ENCODE data around the gene WWOX.

DNA sequence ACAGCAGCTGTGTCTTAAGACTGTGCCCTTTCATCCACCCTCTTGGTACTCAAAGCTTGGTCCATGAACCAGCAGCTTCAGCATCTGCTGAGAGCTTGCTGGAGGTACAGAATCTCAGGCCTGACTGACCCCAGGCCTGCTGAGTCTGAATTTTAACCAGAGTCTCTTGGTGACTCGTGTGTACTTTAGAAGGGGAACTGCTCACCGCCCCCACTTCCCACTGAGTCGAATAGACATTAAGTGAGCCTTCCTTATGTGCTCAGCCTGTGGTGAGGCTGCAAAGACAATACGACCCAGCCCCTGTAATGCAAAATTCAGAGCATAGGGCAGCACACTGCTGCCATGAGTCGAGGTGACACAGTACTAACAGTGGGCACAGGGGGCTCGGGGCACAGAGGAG lies 662.8 kb downstream of the WWOX start:
- no peak for TF ChIP-seq EZH2 (IDR thresholded peaks at IDR 0.05; ENCODE audit: low read depth)
- TF ChIP-seq, protein P1, sequence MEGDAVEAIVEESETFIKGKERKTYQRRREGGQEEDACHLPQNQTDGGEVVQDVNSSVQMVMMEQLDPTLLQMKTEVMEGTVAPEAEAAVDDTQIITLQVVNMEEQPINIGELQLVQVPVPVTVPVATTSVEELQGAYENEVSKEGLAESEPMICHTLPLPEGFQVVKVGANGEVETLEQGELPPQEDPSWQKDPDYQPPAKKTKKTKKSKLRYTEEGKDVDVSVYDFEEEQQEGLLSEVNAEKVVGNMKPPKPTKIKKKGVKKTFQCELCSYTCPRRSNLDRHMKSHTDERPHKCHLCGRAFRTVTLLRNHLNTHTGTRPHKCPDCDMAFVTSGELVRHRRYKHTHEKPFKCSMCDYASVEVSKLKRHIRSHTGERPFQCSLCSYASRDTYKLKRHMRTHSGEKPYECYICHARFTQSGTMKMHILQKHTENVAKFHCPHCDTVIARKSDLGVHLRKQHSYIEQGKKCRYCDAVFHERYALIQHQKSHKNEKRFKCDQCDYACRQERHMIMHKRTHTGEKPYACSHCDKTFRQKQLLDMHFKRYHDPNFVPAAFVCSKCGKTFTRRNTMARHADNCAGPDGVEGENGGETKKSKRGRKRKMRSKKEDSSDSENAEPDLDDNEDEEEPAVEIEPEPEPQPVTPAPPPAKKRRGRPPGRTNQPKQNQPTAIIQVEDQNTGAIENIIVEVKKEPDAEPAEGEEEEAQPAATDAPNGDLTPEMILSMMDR (conservative IDR thresholded peaks at IDR 0.05) = no peak

Measured in PC-9 (cell line).